Heart left ventricle (tissue), 16 donors: ENCODE measurements around the gene HOXB4. TPM values are rescaled to one million over a fixed set of nuclear protein-coding genes. Genes with fewer than 3 reads are reported as not detected.

Experiments
- ATAC-seq, 4 donors: fragments of 200-7000 bp; cut with Tn5 transposase; one replicate each; pipeline ENCODE4 v1.9.1; 2020 to 2022; ENCODE audit warnings: moderate library complexity in 4 of 4, mild to moderate bottlenecking in 3 of 4, moderate number of reproducible peaks in 1 of 4
- DNase-seq, 5 donors: peaks; one replicate each; pipeline ENCODE4 v3.0.0-alpha.2; 2020
- H3K27ac ChIP-seq, 12 donors: fragments of 200-600 bp; sonication (generic) in 4 of 12; one replicate each; pipeline versions ENCODE4 v1.5.0 to v1.8.0; 2016 to 2022; ENCODE audit warnings: mild to moderate bottlenecking in 2 of 12
- H3K27me3 ChIP-seq, 9 donors: fragments of 200-600 bp; sonication (generic) in 2 of 9; one replicate each; pipeline versions ENCODE4 v1.5.1 to v1.8.0; 2016 to 2022; ENCODE audit warnings: mild to moderate bottlenecking in 3 of 9
- H3K36me3 ChIP-seq, 9 donors: fragments of 200-600 bp; sonication (generic) in 2 of 9; one replicate each; pipeline versions ENCODE4 v1.5.0 to v1.8.0; 2018 to 2022; ENCODE audit warnings: mild to moderate bottlenecking in 2 of 9
- H3K4me1 ChIP-seq, 12 donors: fragments of 200-600 bp; sonication (generic) in 4 of 12; one replicate each; pipeline versions ENCODE4 v1.5.0 to v1.8.0; 2016 to 2022; ENCODE audit warnings: mild to moderate bottlenecking in 3 of 12
- H3K4me3 ChIP-seq, 12 donors: fragments of 200-600 bp; sonication (generic) in 4 of 12; one replicate each; pipeline versions ENCODE4 v1.5.0 to v1.8.0; 2017 to 2022; ENCODE audit warnings: mild to moderate bottlenecking in 9 of 12, moderate library complexity in 4 of 12
- H3K9me3 ChIP-seq, 12 donors: fragments of 200-600 bp; sonication (generic) in 4 of 12; one replicate each; pipeline versions ENCODE4 v1.5.0 to v1.8.0; 2016 to 2022; ENCODE audit warnings: mild to moderate bottlenecking in 1 of 12
- POLR2A ChIP-seq, 2 donors: fragments of 450-650 bp; IDR thresholded peaks; one replicate each; pipeline ENCODE4 v1.6.1; 2017; ENCODE audit warnings: antibody characterized with exemption in 2 of 2, mild to moderate bottlenecking in 2 of 2, moderate library complexity in 2 of 2
- WGBS, 4 donors: extraction: QIAGEN DNeasy Blood & Tissue Kit in 2 of 4; methylation state at CpG; one replicate each; pipeline versions ENCODE4 v1.1.5 to v1.1.7; 2013 to 2018; 5-methylcytosine and 5-hydroxymethylcytosine counted together
- intact Hi-C, 10 donors: fragments of 100-400 bp; cut with DNase I; formaldehyde crosslinking; loops; one replicate each; pipeline versions ENCODE4 v1.11.1 to v1.14.2; 2022
- polyA plus RNA-seq, 2 donors: library from polyadenylated mRNA; stranded (reverse); fragments of 200-250 nt; gene quantifications; one replicate each; pipeline ENCODE4 v1.2.3, GENCODE V29; 2013
- total RNA-seq, 9 donors: library from RNA; depleted of rRNA in 2 of 9; stranded (reverse); fragments of >200 nt in 2 of 9; fragmentation: NEBNext Ultra II Directional in 3 of 9; extraction: Animal tissue kit (Norgen Biotek cat#: 25700) in 3 of 9; gene quantifications; one replicate each; pipeline versions ENCODE4 v1.1.0 to v1.2.4, GENCODE V29; 2016 to 2023
- TF ChIP-seq, protein P1 (sequence below), 12 donors: fragments of 200-600 bp; sonication (generic) in 4 of 12; IDR thresholded peaks; one replicate each; pipeline versions ENCODE4 v1.5.0 to v1.8.0; 2018 to 2022; ENCODE audit warnings: antibody characterized with exemption in 12 of 12, mild to moderate bottlenecking in 5 of 12
- donor health status: ischemic (EF 13 %, LVEDD 7.1; RV severe dilation, severe dysfunction).
- donor health status: healthy with polysubstance abuse.
- donor health status: DM: no; HTN: yes; CAD: no.
- donor health status: DM: no; HTN: no; CAD: no.
- donor health status: ischemic (EF 25% LVEDD 6.9; RV normal size, moderate dysfunction).
- donor health status: ischemic (EF 25% LVEDD 5.7; RV mildly dilated, moderate dysfunction).
- donor health status: healthy.
- donor health status: DM: yes; HTN: yes; CAD: no.
- donor health status: ischemic (EF 35%, LVEDD 5.7; RV mildly dilated, moderate dysfunction).
- donor health status: nonischemic (EF 11% LVEDD 7.7; RV severe dilation, severe dysfunction).
- donor health status: DM: yes; HTN: yes; CAD: no.
- donor health status: PGD.
- donor health status: ischemic (EF 29% LVEDD 5.4; RV normal size, mild dysfunction).
- donor health status: nonischemic (EF 23%, LVEDD 6.1; RV moderate dilation, normal function).

HOXB4 gene
- total and polyA plus RNA-seq, 11 donors: 0.27 to 2.8 (median 0.59) TPM; not detected in 1

DNA sequence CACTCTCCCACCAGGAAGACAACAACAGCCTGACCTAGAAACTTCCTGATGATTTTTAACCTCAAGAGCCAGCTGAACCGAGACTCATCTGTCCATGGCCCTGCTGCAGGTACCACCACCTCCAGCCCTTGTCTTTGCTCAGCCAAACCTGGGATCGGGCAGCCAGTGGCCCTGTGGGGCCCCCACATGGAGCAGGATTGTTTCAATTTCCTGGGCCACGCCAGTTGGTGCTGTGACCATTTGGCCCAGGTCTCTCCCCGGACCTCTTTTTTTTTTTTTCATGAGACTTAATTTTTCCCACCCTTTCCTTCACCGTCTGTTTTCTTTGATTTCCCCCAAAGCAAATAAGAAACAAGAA, 25.0 kb downstream of the HOXB4 start:
- Histone ChIP-seq H3K9me3 (no peaks in the 10 kb centered on the region), H3K27ac (peak overlapping the region in 1 of 12 donors; percentile 90), H3K27me3 (peaks cover 0 to 94% (median 65%) of the 10 kb centered on the region in 9 donors), H3K36me3 (peaks cover 0 to 10% (median 0%) of the 10 kb centered on the region in 9 donors), H3K4me3 (peak overlapping the region in 1 of 12 donors; percentile 12), H3K4me1 (peaks cover 0 to 28% (median 0%) of the 10 kb centered on the region in 12 donors)
- no peak for DNase-seq
- TF ChIP-seq, protein P1, sequence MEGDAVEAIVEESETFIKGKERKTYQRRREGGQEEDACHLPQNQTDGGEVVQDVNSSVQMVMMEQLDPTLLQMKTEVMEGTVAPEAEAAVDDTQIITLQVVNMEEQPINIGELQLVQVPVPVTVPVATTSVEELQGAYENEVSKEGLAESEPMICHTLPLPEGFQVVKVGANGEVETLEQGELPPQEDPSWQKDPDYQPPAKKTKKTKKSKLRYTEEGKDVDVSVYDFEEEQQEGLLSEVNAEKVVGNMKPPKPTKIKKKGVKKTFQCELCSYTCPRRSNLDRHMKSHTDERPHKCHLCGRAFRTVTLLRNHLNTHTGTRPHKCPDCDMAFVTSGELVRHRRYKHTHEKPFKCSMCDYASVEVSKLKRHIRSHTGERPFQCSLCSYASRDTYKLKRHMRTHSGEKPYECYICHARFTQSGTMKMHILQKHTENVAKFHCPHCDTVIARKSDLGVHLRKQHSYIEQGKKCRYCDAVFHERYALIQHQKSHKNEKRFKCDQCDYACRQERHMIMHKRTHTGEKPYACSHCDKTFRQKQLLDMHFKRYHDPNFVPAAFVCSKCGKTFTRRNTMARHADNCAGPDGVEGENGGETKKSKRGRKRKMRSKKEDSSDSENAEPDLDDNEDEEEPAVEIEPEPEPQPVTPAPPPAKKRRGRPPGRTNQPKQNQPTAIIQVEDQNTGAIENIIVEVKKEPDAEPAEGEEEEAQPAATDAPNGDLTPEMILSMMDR (IDR thresholded peaks at IDR 0.05): no peak
- no peak for TF ChIP-seq POLR2A (IDR thresholded peaks at IDR 0.05)
- no peak for ATAC-seq
- intact Hi-C loops: no loop called here
- WGBS, 4 donors: 45 to 58% (median 45%) methylated on average over 5 of the region's 5 CpGs

DNA sequence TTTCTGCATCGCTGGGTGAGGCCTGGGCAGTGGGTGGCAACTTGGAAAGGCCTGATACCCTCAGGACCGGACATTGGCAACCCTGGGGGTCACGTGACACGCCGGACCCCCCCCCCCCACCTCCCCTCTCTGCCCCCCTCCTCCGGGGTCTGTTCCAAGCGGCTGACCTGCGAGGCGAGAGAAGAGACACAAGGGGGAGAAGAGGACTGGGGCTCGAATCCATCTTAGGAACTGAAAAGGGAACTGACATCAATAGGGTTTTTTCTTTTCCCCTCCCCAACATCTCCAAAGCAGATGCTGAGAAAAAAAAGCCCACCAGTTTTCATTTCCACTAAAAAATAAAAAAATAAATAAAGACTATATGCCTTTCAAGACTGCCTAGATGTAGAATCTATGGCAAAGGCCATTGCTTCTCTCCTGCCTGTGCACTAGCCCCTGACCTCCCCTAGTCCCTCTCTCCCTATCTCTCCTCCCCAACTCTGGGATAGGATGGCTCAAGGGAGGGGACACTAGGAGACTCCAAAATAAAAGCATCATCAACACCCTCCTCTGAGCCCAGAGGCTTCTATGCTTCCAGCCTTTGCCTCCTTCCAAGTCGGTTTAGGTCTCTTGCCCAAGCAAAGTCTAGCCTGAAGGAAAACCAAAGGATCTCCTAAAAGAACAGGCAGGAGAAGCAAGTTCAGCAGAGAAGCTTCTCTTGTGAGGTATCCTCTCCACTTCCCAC, 25.5 kb downstream of the HOXB4 start:
- H3K36me3 ChIP-seq: peaks cover 0 to 10% (median 0%) of the 10 kb centered on the region in 9 donors
- DNase-seq: no peak
- intact Hi-C loops: no loop called here
- H3K4me3 ChIP-seq: no peak overlapping the region
- no peaks in the 10 kb centered on the region for H3K9me3 ChIP-seq
- 24 to 68% (median 47%) methylated on average over 9 to 11 of the region's 11 CpGs for WGBS, 4 donors
- H3K4me1 ChIP-seq: peaks cover 0 to 32% (median 0%) of the 10 kb centered on the region in 12 donors
- peak overlapping the region in 1 of 12 donors; percentile 90 for H3K27ac ChIP-seq
- H3K27me3 ChIP-seq: peaks cover 0 to 93% (median 65%) of the 10 kb centered on the region in 9 donors
- TF ChIP-seq POLR2A (IDR thresholded peaks at IDR 0.05): no peak
- TF ChIP-seq, protein P1 (IDR thresholded peaks at IDR 0.05): no peak
- no peak for ATAC-seq

DNA sequence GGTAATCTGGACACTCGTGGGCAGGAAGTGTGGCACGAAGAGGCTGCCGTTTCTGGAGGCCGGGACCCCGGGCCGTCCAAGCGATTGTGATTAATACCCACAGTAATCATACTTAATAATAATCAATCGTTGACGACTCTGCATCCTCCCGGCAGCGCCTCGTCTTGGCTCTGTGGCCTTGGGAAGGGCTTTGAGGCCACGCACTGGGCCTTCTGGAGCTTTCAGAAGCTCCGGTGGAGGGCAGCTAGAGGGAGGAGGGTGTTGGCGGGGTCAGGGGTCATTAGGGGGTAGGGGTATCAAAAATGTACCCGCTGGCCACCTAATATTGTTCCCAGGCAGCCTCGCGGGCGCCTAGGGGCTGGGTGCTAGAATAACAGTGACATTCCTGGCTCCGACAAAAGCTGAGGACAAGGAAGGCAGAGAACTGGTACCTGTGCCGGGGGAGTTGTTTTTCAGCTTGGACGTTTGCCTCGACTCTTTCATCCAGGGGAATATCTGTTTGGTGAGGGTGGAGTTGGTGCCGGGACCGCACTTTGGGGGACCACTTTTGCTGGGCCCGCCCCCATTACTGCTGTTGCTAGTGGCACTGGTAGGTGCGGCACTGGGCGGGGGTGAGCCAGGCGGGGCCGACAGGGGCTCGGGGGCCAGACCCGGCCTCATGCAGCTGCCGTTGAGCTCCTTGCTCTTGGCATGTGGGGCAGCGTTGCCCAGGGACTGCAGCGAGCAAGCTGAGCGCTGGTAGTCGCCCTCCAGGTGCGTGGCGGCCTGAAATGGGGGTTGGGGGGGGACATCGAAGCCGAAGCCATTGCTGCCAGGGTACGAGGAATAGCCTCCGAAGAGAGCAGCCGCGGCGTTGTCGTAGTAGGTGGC, 26.3 kb downstream of the HOXB4 start:
- DNase-seq: no peak
- Histone ChIP-seq H3K9me3 (no peaks in the 10 kb centered on the region), H3K4me1 (peaks cover 0 to 33% (median 2%) of the 10 kb centered on the region in 12 donors), H3K36me3 (peaks cover 0 to 10% (median 0%) of the 10 kb centered on the region in 9 donors), H3K27ac (peak overlapping the region in 1 of 12 donors; percentile 90), H3K27me3 (peaks cover 0 to 93% (median 66%) of the 10 kb centered on the region in 9 donors), H3K4me3 (no peak overlapping the region)
- no peak for ATAC-seq
- TF ChIP-seq, protein P1 (IDR thresholded peaks at IDR 0.05): no peak
- TF ChIP-seq POLR2A (IDR thresholded peaks at IDR 0.05): no peak
- intact Hi-C loops: no loop called here
- 35 to 62% (median 51%) methylated on average over 35 to 47 of the region's 47 CpGs for WGBS, 4 donors

DNA sequence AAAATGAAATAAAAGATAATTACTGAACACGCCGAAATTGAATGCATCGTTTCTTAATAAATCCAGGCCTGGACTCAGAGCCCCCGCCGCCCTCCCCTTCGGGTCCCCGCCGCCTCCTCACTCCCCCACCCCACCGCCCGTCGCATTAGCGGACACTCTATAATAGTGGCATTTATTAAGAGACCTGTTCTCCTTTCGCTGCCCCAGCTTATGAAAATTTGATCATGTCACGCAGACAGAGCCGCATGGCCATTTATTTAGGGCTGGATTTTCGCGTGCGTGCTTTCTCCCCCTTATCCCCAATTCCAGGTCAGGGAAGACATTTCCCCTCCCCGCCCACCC, 27.0 kb downstream of the HOXB4 start:
- peaks cover 0 to 94% (median 70%) of the 10 kb centered on the region in 9 donors for H3K27me3 ChIP-seq
- intact Hi-C loops: no loop called here
- H3K27ac ChIP-seq: peak overlapping the region in 1 of 12 donors; percentile 90

More for the DNA sequence above, 27.0 kb downstream of the HOXB4 start:
- no peak for TF ChIP-seq POLR2A (IDR thresholded peaks at IDR 0.05)
- TF ChIP-seq, protein P1 (IDR thresholded peaks at IDR 0.05): no peak
- DNase-seq: no peak
- H3K36me3 ChIP-seq: peaks cover 0 to 10% (median 0%) of the 10 kb centered on the region in 9 donors
- no peaks in the 10 kb centered on the region for H3K9me3 ChIP-seq
- 39 to 81% (median 61%) methylated on average over 19 of the region's 19 CpGs for WGBS, 4 donors
- peaks cover 0 to 35% (median 6%) of the 10 kb centered on the region in 12 donors for H3K4me1 ChIP-seq
- no peak for ATAC-seq
- no peak overlapping the region for H3K4me3 ChIP-seq
